ENCODE data around the gene OSBP2.
A peak's percentile ranks its signal among the peaks of the same experiment; 100 is the strongest.

The OSBP2 gene

GRCh38 chr22:30822216-30823014 is 127.7 kb downstream of the OSBP2 start:
- DNase-seq (ENCODE audit: low read depth), result no peak
- TF ChIP-seq CTCF (conservative IDR thresholded peaks at IDR 0.05; ENCODE audit: low read depth, low read length), result no peak
- H3K4me3 ChIP-seq (ENCODE audit: low read depth, low read length), result peak overlapping the region; percentile 45

GRCh38 chr22:30823015-30823370 is 128.3 kb downstream of the OSBP2 start:
- no peak overlapping the region for H3K4me3 ChIP-seq (ENCODE audit: low read depth, low read length)
- peak; percentile 17 for TF ChIP-seq CTCF (conservative IDR thresholded peaks at IDR 0.05; ENCODE audit: low read depth, low read length)
- DNase-seq (ENCODE audit: low read depth), result peak; percentile 14

- DNase-seq (ENCODE audit: low read depth), result no peak
- no peak for TF ChIP-seq CTCF (conservative IDR thresholded peaks at IDR 0.05; ENCODE audit: low read depth, low read length)
These were observed 129.4 kb downstream of the OSBP2 start for GRCh38 chr22:30824096-30824495.

GRCh38 chr22:30824711-30825110 is 130.0 kb downstream of the OSBP2 start:
- no peak for DNase-seq (ENCODE audit: low read depth)
- no peak for TF ChIP-seq CTCF (conservative IDR thresholded peaks at IDR 0.05; ENCODE audit: low read depth, low read length)
- no peak overlapping the region for H3K4me3 ChIP-seq (ENCODE audit: low read depth, low read length)

More at GRCh38 chr22:30824096-30824495, 129.4 kb downstream of the OSBP2 start:
- H3K4me3 ChIP-seq (ENCODE audit: low read depth, low read length), result no peak overlapping the region

- no peak overlapping the region for H3K4me3 ChIP-seq (ENCODE audit: low read depth, low read length)
- DNase-seq (ENCODE audit: low read depth), result no peak
- no peak for TF ChIP-seq CTCF (conservative IDR thresholded peaks at IDR 0.05; ENCODE audit: low read depth, low read length)
These were observed 131.2 kb downstream of the OSBP2 start for GRCh38 chr22:30825711-30826505.

GRCh38 chr22:30826670-30827355 is 132.1 kb downstream of the OSBP2 start:
- H3K4me3 ChIP-seq (ENCODE audit: low read depth, low read length), result no peak overlapping the region
- DNase-seq (ENCODE audit: low read depth), result no peak
- no peak for TF ChIP-seq CTCF (conservative IDR thresholded peaks at IDR 0.05; ENCODE audit: low read depth, low read length)
